Trophoblast cell (in vitro differentiated cells and primary cell): ENCODE measurements around the gene HSPA12B.
"Not testable (repeated sequence)": the region's sequence is repeated elsewhere in the genome, so short reads cannot be mapped to it uniquely, and the experiment has no call there.

ENCODE experiments used
- DNase-seq, 2 donors: peaks; one replicate each; pipeline ENCODE4 v3.0.0-alpha.2; 2016
- H2AFZ ChIP-seq: 2 replicates; pipeline ENCODE4 v1.6.1; 2013; ENCODE audit warnings: low read length, moderate library complexity, mild to moderate bottlenecking; ENCODE audit not compliant: insufficient read depth, poor library complexity
- H2AK5ac ChIP-seq: 2 replicates; pipeline ENCODE4 v1.6.1; 2013; ENCODE audit warnings: mild to moderate bottlenecking, low read length
- H2BK120ac ChIP-seq: 2 replicates; pipeline ENCODE4 v1.6.1; 2013; ENCODE audit warnings: low read length, mild to moderate bottlenecking, moderate library complexity; ENCODE audit not compliant: insufficient read depth, poor library complexity
- H2BK12ac ChIP-seq: 2 replicates; pipeline ENCODE4 v1.6.1; 2013; ENCODE audit warnings: mild to moderate bottlenecking, low read length, moderate library complexity
- H2BK5ac ChIP-seq: 2 replicates; pipeline ENCODE4 v1.6.1; 2013; ENCODE audit warnings: low read length, low read depth, moderate library complexity, mild to moderate bottlenecking; ENCODE audit not compliant: poor library complexity
- H3K14ac ChIP-seq: 2 replicates; pipeline ENCODE4 v1.6.1; 2013; ENCODE audit warnings: mild to moderate bottlenecking, low read length
- H3K18ac ChIP-seq: 2 replicates; pipeline ENCODE4 v1.6.1; 2013; ENCODE audit warnings: mild to moderate bottlenecking, low read length
- H3K23ac ChIP-seq: 2 replicates; pipeline ENCODE4 v1.6.1; 2013; ENCODE audit warnings: low read length
- H3K27ac ChIP-seq: 2 replicates; pipeline ENCODE4 v1.5.1; 2013; ENCODE audit warnings: low read depth, mild to moderate bottlenecking, inconsistent platforms, low read length, moderate library complexity
- H3K27me3 ChIP-seq: 2 replicates; pipeline ENCODE4 v1.6.1; 2013; ENCODE audit warnings: inconsistent platforms, mild to moderate bottlenecking, low read length, moderate library complexity; ENCODE audit not compliant: insufficient read depth
- H3K36me3 ChIP-seq, 2 experiments: 1 replicate in 1 of 2; 2 replicates in 1 of 2; pipeline ENCODE4 v1.6.1; 2013; ENCODE audit warnings: low read length in 2 of 2, mild to moderate bottlenecking in 2 of 2, moderate library complexity in 1 of 2; ENCODE audit not compliant: insufficient read depth in 2 of 2, control insufficient read depth in 1 of 2
- H3K4ac ChIP-seq: 2 replicates; pipeline ENCODE4 v1.6.1; 2013; ENCODE audit warnings: low read depth, mild to moderate bottlenecking, low read length, moderate library complexity
- H3K4me1 ChIP-seq, 2 experiments: 1 replicate in 1 of 2; 2 replicates in 1 of 2; pipeline ENCODE4 v1.6.1; 2013; ENCODE audit warnings: low read length in 2 of 2, mild to moderate bottlenecking in 2 of 2, moderate library complexity in 1 of 2; ENCODE audit not compliant: insufficient read depth in 2 of 2, control insufficient read depth in 1 of 2
- H3K4me2 ChIP-seq: 2 replicates; pipeline ENCODE4 v1.6.1; 2013; ENCODE audit warnings: inconsistent platforms, mild to moderate bottlenecking, low read length, moderate library complexity
- H3K4me3 ChIP-seq: 2 replicates; pipeline ENCODE4 v1.5.1; 2013; ENCODE audit warnings: mild to moderate bottlenecking, low read depth, low read length, inconsistent platforms
- H3K79me1 ChIP-seq: one replicate; pipeline ENCODE4 v1.6.1; 2013; ENCODE audit warnings: low read length
- H3K79me2 ChIP-seq: 2 replicates; pipeline ENCODE4 v1.6.1; 2013; ENCODE audit warnings: low read length, mild to moderate bottlenecking; ENCODE audit not compliant: control insufficient read depth, insufficient read depth, poor library complexity
- H3K9ac ChIP-seq: 2 replicates; pipeline ENCODE4 v1.6.1; 2013; ENCODE audit warnings: mild to moderate bottlenecking, low read length
- H3K9me3 ChIP-seq: 2 replicates; pipeline ENCODE4 v1.6.1; 2013; ENCODE audit warnings: low read depth, mild to moderate bottlenecking, control low read depth, inconsistent platforms, low read length; ENCODE audit not compliant: insufficient read depth
- H4K12ac ChIP-seq: 2 replicates; pipeline ENCODE4 v1.6.1; 2013; ENCODE audit warnings: low read depth, mild to moderate bottlenecking, low read length, moderate library complexity
- H4K8ac ChIP-seq: 2 replicates; pipeline ENCODE4 v1.6.1; 2013; ENCODE audit warnings: low read depth, mild to moderate bottlenecking, low read length, moderate library complexity
- H4K91ac ChIP-seq: one replicate; pipeline ENCODE4 v1.6.1; 2013; ENCODE audit warnings: low read depth, mild to moderate bottlenecking, low read length, moderate library complexity
- WGBS: extraction: QIAGEN DNeasy Blood & Tissue Kit; methylation state at CpG from one replicate; pipeline ENCODE4 v1.1.7; 2013; ENCODE audit warnings: missing lambda C conversion rate; ENCODE audit not compliant: insufficient read length, insufficient coverage; ENCODE audit errors: extremely low coverage; 5-methylcytosine and 5-hydroxymethylcytosine counted together

HSPA12B gene

DNA sequence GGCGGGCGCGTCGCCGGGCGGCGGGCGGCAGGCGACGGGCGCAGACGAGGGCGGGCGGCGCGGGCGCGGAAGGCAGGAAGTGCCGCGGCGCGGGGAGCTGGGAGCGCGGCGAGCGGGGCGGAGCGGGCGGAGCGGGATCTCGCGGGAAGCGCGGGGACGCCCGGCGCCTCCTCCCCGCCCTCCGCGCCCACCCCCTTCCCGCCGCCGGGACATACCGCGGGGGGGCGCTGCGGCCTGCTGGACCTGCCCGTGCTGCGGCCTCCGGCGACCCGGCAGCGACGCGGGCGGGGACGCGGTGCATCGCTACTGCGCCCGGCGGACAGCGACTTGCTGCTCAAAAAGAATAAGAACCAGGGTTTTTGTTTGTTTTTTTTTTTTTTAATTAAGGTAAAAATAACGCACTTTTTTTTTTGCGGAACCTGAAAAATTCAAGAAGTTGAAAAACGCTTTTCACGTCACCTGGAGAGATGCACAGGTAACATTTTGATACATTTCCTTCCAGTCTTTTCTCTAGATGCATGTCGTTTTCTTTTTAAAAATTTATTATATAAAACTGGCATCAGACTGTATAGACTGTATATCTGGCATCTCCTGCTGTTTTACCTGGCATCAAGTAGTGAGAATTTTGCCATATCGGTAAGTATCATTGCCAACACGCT, 54.3 kb downstream of the HSPA12B start, which contains the start of gene CENPB:
CENPB (minus strand) TSS at position 76 of the 659 bp plus-strand sequence. CDS start 257 bp downstream, outside the sequence.
- Histone ChIP-seq H2AK5ac (peak within 1 kb of the TSS; percentile 78), H3K9ac (peak within 1 kb of the TSS; percentile 78), H3K27ac (no peak within 1 kb of the TSS), H3K14ac (peak within 1 kb of the TSS; percentile 36), H2BK5ac (no peak within 1 kb of the TSS), H3K4me3 (peak within 1 kb of the TSS; percentile 74), H3K4me2 (peak within 1 kb of the TSS; percentile 81), H4K12ac (peak within 1 kb of the TSS; percentile 71), H4K8ac (peak within 1 kb of the TSS; percentile 81), H3K4ac (peak within 1 kb of the TSS; percentile 18), H3K36me3 (peaks cover 8 to 12% of the 10 kb centered on the region in 2 experiments), H3K79me1 (peaks cover 3% of the 10 kb centered on the region), H3K4me1 (peaks cover 21 to 30% of the 10 kb centered on the region in 2 experiments), H4K91ac (peak within 1 kb of the TSS; percentile 16), H3K23ac (no peak within 1 kb of the TSS), H3K9me3 (peaks cover 1% of the 10 kb centered on the region), H2AFZ (peak within 1 kb of the TSS; percentile 53), H2BK120ac (no peak within 1 kb of the TSS), H2BK12ac (no peak within 1 kb of the TSS), H3K79me2 (peaks cover 5% of the 10 kb centered on the region), H3K27me3 (no peaks in the 10 kb centered on the region), H3K18ac (peak within 1 kb of the TSS; percentile 65)
- WGBS = no CpG with 5 or more reads among the region's 70 CpGs
- peak; percentile 81 to 93 for DNase-seq

DNA sequence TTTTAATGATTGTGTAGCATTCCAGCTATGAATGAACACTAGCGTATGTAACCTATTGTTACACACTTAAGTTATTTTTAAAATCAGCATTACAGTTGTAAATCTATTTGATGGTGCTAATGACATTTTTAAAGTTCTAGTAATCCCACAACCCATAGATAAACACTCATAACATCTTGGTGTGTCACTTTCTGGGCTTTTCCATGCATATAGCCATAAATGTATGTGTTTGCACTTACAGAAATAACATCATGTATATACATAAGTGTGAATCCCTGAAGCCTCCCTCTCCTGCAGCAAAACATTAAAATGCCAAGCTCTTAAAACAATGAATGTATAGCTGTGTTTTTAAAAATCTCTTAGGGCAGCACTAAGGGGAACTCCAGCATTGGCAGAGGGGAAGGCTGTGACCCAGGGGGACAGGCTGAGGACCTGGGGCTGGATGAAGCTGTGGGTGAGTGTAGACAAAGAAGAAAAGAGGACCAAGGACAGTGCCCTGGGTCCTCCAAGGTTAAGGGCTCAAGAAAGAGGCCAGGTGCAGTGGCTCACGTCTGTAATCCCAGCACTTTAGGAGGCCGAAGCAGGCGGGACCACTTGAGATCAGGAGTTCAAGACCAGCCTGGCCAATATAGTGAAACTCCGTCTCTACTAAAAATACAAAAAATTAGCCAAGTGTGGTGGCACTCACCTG, 55.0 kb downstream of the HSPA12B start:
- Histone ChIP-seq H3K4me1 (peaks cover 21 to 30% of the 10 kb centered on the region in 2 experiments), H3K4ac (no peak overlapping the region), H3K18ac (no peak overlapping the region), H4K8ac (no peak overlapping the region), H2BK120ac (no peak overlapping the region), H3K27me3 (no peaks in the 10 kb centered on the region), H3K79me2 (peaks cover 5% of the 10 kb centered on the region), H3K9me3 (peaks cover 1% of the 10 kb centered on the region), H3K4me3 (no peak overlapping the region), H2AK5ac (no peak overlapping the region), H2AFZ (no peak overlapping the region), H3K79me1 (peaks cover 3% of the 10 kb centered on the region), H2BK12ac (no peak overlapping the region), H3K14ac (no peak overlapping the region), H3K36me3 (peaks cover 8 to 12% of the 10 kb centered on the region in 2 experiments), H3K23ac (no peak overlapping the region), H4K91ac (no peak overlapping the region), H3K9ac (no peak overlapping the region), H3K4me2 (no peak overlapping the region), H3K27ac (no peak overlapping the region), H2BK5ac (no peak overlapping the region), H4K12ac (no peak overlapping the region)
- DNase-seq = no peak
- no CpG with 5 or more reads among the region's 5 CpGs for WGBS

DNA sequence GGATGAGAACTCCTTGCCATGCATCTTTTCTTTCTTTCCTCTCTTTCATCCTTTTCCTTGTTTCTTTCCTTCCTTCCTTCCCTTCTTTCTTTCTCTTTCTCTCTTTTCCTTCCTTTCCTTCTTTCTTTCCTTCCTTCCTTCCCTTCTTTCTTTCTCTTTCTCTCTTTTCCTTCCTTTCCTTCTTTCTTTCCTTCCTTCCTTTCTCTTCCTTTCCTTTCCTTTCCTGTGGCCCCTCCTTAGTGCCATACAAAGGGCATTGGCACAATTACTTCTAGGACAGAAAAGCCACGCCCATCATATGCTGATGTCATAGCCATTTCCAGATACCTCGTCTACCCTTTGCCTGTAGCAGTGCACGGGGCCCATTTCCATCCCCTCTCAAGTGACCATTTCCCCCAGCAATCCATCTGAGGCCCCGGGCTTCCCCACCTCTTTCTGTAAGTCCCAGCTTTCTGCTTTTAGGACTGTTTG, 56.2 kb downstream of the HSPA12B start:
- Histone ChIP-seq H2AFZ (no peak overlapping the region), H3K27me3 (no peaks in the 10 kb centered on the region), H3K4me3 (no peak overlapping the region), H3K14ac (no peak overlapping the region), H4K8ac (no peak overlapping the region), H3K9me3 (peaks cover 1% of the 10 kb centered on the region), H2BK12ac (no peak overlapping the region), H3K79me2 (peaks cover 4% of the 10 kb centered on the region), H3K4me1 (peaks cover 12 to 21% of the 10 kb centered on the region in 2 experiments), H3K27ac (no peak overlapping the region), H3K4me2 (no peak overlapping the region), H3K18ac (no peak overlapping the region), H3K9ac (no peak overlapping the region), H3K79me1 (peaks cover 3% of the 10 kb centered on the region), H2BK120ac (no peak overlapping the region), H2AK5ac (no peak overlapping the region), H3K4ac (no peak overlapping the region), H3K36me3 (peaks cover 8 to 12% of the 10 kb centered on the region in 2 experiments), H4K91ac (no peak overlapping the region), H4K12ac (no peak overlapping the region), H2BK5ac (no peak overlapping the region), H3K23ac (no peak overlapping the region)
- no CpG with 5 or more reads among the region's 4 CpGs for WGBS
- DNase-seq = no peak

- H3K4me1 ChIP-seq = peaks cover 11 to 18% of the 10 kb centered on the region in 2 experiments
- H4K8ac ChIP-seq, H3K9ac ChIP-seq, H2AFZ ChIP-seq, H3K27ac ChIP-seq, H3K23ac ChIP-seq, H3K27me3 ChIP-seq, H3K18ac ChIP-seq, H4K12ac ChIP-seq, H3K4me2 ChIP-seq, H4K91ac ChIP-seq, H3K4me3 ChIP-seq, H3K79me2 ChIP-seq, DNase-seq, H2BK12ac ChIP-seq, H2BK5ac ChIP-seq, H3K79me1 ChIP-seq, H3K14ac ChIP-seq, H2AK5ac ChIP-seq, H2BK120ac ChIP-seq, H3K4ac ChIP-seq, H3K9me3 ChIP-seq: not testable (repeated sequence)
- no CpG with 5 or more reads among the region's 4 CpGs for WGBS
- H3K36me3 ChIP-seq = peaks cover 7 to 11% of the 10 kb centered on the region in 2 experiments
Observed at GRCh38 chr20:3789201-3789600, 56.7 kb downstream of the HSPA12B start.
